Fibroblast of mammary gland (primary cell): ENCODE data around the gene PCDH15.

Experiments
- DNase-seq: peaks from one replicate; pipeline ENCODE4 v3.0.0-alpha.2; 2010; ENCODE audit warnings: low read depth
- H3K4me3 ChIP-seq: 2 replicates; pipeline ENCODE4 v1.5.1; 2011; ENCODE audit warnings: low read depth, mild to moderate bottlenecking, low read length, moderate library complexity; ENCODE audit not compliant: control insufficient read depth
- TF ChIP-seq, protein P1 (sequence below): conservative IDR thresholded peaks from 2 replicates; pipeline ENCODE4 v1.5.1; 2011; ENCODE audit warnings: low read depth, low read length, inconsistent platforms; ENCODE audit not compliant: control insufficient read depth, insufficient read depth

PCDH15 gene

GRCh38 chr10:54469587-54470323 lies 331.3 kb downstream of the PCDH15 start:
- TF ChIP-seq, protein P1, sequence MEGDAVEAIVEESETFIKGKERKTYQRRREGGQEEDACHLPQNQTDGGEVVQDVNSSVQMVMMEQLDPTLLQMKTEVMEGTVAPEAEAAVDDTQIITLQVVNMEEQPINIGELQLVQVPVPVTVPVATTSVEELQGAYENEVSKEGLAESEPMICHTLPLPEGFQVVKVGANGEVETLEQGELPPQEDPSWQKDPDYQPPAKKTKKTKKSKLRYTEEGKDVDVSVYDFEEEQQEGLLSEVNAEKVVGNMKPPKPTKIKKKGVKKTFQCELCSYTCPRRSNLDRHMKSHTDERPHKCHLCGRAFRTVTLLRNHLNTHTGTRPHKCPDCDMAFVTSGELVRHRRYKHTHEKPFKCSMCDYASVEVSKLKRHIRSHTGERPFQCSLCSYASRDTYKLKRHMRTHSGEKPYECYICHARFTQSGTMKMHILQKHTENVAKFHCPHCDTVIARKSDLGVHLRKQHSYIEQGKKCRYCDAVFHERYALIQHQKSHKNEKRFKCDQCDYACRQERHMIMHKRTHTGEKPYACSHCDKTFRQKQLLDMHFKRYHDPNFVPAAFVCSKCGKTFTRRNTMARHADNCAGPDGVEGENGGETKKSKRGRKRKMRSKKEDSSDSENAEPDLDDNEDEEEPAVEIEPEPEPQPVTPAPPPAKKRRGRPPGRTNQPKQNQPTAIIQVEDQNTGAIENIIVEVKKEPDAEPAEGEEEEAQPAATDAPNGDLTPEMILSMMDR = no peak
- no peak for DNase-seq
- no peak overlapping the region for H3K4me3 ChIP-seq

- TF ChIP-seq, protein P1 = no peak
These were observed 346.8 kb downstream of the PCDH15 start for GRCh38 chr10:54454271-54454670.

DNA sequence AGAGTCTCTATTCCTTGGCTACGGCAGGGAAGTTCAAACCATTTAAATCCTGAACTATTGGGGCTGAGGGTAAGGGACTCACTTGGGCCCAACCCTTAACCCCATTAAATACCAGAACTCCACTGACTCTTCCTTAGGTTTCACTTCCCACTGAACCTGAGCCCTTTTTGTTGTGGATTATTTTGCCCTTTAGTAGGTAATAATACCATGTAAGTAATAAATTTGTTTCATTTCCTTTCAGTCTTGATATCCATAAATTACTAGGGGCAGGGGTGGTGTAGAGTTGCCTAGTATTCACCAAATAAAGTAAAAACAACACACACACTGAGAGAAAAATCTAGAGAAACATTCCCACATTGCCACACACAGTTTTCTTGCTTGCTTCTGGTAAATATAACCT lies 352.0 kb downstream of the PCDH15 start:
- TF ChIP-seq, protein P1 = no peak
- H3K4me3 ChIP-seq = no peak overlapping the region
- no peak for DNase-seq

More at GRCh38 chr10:54454271-54454670, 346.8 kb downstream of the PCDH15 start:
- no peak for DNase-seq
- no peak overlapping the region for H3K4me3 ChIP-seq

- DNase-seq = no peak
- no peak overlapping the region for H3K4me3 ChIP-seq
- TF ChIP-seq, protein P1 = no peak
These were observed 356.9 kb downstream of the PCDH15 start for GRCh38 chr10:54444170-54444569.

DNA sequence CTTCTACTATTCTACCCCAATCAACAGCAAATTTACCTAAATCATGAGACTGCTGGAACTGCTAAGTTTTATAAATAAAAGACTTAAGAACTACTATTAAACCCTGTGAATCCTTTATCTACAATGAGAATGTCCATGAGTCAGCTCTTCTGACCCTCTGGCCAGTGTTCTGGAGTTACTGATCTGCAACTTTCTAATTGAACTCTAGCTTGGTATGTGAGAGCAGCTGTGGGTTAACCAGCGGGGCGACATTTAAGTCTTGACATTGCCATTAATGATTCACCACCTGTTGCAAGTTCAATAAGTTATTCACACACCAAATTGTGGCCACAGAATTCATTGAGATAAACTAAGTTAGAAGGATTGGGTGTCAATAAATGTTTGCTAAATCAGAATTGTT lies 359.8 kb downstream of the PCDH15 start:
- DNase-seq = no peak
- H3K4me3 ChIP-seq = no peak overlapping the region
- TF ChIP-seq, protein P1 = no peak

DNA sequence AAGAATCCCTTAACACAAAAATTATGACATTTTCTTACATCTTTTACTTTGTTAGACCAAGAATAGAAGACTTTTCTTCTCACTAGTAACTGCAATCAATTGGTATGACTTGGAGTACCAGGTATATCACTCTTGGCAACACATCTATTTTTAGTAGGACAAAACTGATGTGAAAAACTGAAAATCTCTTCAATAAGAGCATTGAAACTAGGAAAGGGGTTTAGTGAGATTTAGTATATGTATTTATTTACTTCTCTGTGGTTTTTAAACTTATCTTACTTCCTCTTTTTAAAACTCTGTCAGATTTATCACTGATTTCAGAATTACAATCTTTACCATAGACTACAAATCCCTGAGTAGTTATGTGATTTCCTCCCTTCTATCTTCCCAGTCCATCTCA lies 366.2 kb downstream of the PCDH15 start:
- TF ChIP-seq, protein P1 = no peak
- DNase-seq = no peak
- H3K4me3 ChIP-seq = no peak overlapping the region

GRCh38 chr10:54415483-54415882 lies 385.5 kb downstream of the PCDH15 start:
- no peak for DNase-seq
- TF ChIP-seq, protein P1 = no peak
- no peak overlapping the region for H3K4me3 ChIP-seq
